ENCODE results near the gene PSMD1.
"Not testable (repeated sequence)": the region's sequence is repeated elsewhere in the genome, so short reads cannot be mapped to it uniquely, and the experiment has no call there.

Gene PSMD1

DNA sequence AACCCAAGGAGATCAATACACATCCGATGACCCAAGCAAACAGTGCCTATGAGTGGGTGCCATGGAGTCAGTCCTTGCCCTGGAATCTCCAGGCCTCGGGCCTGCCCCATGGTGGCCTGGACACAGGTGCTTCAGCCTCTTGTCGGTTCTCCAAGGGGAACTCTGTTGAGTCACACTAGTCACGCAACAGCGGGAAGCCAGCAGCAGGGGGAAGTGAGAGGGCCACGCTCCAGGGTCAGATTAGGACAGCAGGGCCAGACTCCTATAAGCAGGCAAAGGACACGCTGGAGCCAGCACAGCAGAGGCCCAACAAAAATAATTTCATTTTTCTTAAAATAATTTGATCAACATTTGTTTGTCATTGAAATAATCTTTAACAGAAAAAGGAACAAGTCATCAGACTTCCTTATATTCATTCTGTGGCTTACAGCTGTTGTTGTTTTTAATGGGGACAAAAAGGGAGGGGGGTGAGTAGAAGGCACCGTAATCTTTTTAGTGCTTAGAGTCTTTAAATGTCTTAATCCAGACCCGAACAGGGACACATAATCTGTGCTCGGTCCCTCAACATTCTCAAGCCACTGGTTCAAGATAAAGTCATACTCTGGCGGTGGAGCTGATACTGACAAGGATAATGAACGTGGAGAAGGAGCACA is 125.3 kb downstream of the PSMD1 start:
- no peak for DNase-seq (ENCODE audit: low read depth in 2 of 3, low spot score in 1 of 3)

DNA sequence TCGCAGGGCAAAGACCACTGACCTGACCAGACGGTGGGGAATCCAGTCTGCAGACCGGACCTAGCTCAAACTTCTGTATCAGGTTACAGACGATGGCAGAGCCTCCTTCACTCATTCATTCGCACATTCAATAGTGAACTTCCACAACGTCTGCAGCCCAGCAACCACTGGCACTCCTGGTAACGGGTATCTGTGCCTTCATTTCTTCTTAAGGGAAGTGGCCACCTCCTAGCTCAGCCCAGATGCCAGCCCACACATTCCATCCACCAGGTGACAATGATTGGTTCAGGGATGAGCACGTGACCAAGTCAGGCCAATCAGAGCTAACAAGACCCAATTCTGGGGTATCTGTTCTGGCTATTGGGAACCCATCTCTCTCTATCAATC is 125.8 kb downstream of the PSMD1 start:
- DNase-seq (ENCODE audit: low read depth in 2 of 3, low spot score in 1 of 3), result no peak

DNA sequence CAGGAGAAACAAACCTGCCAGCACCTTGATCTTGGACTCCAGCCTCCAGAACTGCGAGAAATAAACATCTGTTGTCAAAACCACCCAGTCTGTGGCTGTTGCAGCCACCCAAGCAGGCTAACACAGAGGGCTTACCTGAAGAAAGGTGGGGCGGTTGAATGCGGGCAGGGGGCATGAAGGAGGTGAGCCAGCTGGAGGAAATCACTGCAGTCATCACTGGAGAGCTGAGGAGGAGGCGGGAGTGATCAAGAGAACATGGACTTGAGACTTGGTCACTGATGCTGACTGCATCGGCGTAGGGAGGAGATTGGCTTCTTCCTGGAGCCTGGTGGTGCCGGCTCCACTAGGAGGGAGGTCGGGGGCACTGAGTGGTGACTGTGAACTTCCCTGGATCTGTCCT is 127.2 kb downstream of the PSMD1 start:
- DNase-seq (ENCODE audit: low read depth in 2 of 3, low spot score in 1 of 3), result no peak

DNA sequence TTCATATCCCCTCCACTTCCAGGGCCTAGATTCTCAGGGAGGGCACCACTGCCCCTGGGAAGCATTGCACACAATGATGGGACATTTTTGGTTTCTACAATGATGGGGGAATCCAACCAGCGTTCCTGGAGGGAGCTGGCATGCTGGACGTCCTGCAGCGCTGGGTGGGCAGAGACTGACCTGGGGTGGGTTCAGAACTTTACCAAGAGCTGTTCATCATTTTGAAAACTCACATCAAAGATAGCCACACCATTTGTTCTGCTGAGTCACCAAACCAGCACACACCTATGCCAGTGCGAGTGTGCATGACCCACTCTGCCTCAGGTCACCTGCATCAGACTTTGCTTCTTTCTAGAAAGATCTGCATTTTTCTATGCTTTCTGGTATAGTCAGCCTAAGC is 127.7 kb downstream of the PSMD1 start:
- DNase-seq (ENCODE audit: low read depth in 2 of 3, low spot score in 1 of 3), result no peak

DNA sequence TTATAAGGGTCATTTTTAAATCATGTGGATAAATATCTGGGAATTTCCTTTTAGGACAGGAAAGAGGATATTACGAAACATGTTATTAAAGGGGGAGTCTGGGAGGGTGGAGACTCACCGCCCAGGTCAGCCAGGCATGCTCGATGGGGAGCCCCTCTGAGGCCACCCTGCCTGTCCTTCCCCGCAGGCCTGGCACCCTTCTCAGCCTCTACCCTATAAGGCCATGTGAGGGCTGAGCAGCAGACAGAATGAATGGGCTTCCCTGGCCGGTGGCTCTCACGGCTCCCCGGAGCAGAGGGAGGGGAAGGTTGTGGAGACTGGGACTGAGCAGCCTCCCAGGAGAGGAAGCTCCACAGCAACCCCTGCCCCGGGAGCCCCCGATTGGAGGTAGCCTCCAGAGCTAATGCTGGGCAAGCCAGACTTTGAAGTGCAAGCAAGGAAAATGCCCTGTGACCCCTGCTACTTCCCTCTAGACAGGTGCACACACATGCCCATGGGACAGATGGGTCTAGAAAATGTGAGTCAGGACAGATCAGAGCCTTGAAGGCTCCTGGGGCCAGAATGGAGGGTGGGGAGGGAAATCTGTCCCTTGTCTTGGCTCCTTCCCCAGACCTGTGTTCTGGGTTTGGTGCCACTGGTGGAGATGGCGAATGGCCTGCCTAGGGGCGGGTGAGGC is 128.5 kb downstream of the PSMD1 start:
- no peak for DNase-seq (ENCODE audit: low read depth in 2 of 3, low spot score in 1 of 3)

DNA sequence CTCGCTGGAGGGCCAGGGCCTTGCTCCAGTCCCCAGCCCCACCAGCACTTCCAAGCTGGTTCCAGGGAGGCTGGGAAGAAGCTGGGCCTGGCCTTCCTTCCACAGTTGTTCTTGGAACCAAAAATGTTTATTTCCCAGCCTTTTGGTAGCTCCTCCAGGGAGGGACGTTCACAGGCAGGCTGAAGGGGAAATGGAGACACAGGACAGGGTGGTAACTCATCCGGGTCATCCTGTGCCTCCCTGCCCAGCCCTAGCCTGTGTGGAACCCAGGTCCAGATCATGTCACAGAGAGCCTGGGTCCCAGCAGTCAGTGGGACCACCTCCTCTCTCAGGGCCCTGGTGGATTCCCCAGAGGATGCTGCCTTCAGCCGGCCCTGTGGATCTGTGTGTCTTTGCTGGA is 129.2 kb downstream of the PSMD1 start:
- no peak for DNase-seq (ENCODE audit: low read depth in 2 of 3, low spot score in 1 of 3)

DNA sequence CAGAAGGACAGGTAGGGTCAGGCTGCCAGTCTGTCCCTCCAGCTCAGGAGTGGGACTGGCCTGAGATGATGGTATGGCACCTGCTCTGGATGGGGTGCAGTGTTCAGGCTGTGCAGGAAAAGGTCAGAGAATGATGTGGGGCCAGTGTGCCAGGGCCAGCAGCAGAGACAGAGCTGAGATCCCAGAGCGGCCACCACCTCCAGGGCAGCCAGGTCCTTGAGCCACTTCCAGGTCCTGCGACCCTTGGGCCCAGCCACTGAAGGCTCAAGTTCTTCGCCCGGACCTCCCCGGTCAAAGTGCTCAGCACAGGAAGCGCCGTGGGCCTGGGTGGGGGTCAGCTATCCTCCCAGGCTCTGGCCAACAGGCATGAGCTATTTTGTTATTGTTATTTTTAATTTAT is 129.7 kb downstream of the PSMD1 start:
- DNase-seq (ENCODE audit: low read depth in 2 of 3, low spot score in 1 of 3), result no peak

DNA sequence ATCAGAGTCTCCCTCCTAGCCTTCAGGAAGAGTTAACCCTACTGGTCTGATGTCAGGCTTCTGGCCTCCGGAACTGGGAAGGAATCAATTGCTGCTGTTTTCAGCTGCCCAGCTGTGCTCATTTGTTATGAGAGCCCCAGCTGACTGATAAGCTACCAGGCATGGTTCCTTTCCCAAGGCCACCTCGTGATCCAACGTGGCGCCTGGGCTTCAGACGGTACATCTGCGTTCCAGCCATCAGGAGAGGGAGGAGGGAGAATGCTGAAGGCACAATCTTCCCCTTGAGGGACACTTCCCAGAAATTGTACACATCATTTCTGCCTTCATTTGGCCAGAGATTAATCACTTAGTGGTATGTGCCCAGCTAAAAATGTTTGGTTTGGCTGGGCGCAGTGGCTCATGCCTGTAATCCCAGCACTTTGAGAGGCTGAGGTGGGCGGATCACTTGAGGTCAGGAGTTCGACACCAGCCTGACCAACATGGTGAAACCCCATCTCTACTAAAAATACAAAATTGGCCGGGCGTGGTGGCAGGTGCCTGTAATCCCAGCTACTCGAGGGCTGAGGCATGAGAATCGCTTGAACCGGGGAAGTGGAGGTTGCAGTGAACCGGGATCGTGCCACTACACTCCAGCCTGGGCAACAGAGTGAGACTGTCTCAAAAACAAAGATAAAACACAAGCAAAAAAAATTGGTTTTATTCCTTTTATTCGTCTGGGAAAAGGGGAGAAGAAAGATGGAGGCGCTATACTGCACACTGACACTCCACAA is 131.3 kb downstream of the PSMD1 start:
- no peak for DNase-seq (ENCODE audit: low read depth in 2 of 3, low spot score in 1 of 3)

DNA sequence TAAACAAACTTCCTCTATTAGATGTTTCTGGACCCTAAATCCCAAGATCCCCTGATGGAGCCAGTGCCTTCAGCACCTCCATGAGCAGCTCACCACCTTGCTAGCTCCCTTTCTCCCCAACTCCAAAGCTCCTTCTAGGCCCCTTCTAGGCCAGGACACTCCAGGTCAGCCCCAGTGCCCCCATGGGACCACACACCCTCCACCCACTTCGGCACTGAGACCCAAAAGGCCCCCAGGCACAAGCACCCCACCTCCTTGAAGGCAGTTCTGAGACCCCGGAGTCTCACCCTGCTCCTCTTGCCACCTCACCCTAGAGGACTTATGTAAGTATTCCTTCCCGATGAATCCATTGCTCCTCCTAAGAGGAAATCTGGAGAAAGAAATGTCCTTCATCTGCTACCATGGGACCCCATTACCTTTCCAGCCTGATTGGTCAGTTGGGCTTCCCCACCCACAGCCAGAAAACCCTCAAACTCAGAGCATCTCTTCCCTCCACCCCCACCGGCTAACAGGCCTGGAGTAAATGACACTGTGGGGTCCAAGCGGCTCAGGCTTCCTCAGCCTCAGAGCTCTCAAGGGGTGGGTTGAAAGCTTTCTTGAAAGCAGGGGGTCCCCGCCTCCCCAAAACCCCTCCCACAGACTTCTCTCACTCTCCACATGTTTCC is 132.0 kb downstream of the PSMD1 start:
- no peak for DNase-seq (ENCODE audit: low read depth in 2 of 3, low spot score in 1 of 3)

DNA sequence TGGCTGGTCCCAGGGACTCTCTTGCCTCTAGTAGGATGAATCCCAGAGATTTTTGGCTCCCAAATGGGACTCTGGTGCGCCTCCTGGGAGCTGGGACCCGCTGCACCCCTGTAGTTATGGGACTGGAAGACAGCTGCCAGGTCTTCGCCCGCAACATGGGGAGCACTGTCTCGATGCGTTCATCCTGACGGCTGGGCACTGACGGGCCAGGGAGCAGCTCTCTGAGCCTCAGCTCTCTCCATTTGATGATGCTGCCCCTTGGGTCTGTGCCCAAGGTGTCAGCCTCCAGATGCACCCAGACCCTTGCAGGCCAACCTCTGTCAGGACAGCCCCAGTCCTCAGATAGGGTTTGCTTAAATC is 132.5 kb downstream of the PSMD1 start:
- DNase-seq (ENCODE audit: low read depth in 2 of 3, low spot score in 1 of 3), result no peak

DNA sequence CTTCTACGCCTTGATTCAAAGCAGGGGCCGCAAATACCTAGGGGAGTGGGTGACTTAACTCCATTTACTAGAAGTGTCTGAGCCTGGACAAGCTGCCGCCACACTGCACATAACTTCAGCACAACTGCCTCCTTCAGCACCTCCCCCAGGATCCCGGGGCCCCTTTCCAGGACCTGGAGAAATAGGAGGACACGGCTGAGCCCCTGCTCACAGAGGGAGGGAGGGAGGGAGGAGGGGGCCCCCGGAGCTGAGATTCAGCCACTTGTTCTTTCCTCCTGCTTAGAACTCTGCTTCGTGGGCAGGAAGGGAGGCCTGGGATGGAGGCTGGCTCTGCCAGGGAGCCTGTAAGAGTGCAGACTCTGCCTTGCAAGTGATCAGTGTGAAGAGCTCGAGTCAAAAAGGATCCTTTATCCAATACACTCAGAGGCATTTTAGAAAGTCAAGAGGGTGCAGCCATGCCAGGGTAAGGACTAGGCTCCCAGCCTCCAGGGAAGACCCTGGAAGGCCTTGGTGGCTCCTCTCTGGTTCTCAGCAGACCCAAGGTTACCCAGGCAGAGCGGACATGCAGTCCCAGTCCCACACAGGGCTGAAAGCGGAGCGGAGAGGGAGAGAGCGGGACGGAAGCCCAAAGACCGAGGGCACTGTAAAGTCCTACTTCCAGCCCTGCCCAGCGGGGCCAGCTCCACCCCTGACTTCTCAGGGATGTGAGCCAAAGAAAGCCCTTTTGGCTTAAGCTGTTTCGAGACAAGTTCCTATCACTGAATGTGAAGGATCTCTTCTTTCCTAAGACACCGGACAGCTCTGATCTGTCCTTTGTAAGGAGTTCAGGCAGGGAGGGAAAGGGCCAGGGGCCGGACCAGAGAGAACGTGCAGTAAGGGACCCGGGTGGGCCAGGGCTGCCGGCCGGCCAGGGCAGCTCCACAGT is 133.2 kb downstream of the PSMD1 start:
- no peak for DNase-seq (ENCODE audit: low read depth in 2 of 3, low spot score in 1 of 3)

DNA sequence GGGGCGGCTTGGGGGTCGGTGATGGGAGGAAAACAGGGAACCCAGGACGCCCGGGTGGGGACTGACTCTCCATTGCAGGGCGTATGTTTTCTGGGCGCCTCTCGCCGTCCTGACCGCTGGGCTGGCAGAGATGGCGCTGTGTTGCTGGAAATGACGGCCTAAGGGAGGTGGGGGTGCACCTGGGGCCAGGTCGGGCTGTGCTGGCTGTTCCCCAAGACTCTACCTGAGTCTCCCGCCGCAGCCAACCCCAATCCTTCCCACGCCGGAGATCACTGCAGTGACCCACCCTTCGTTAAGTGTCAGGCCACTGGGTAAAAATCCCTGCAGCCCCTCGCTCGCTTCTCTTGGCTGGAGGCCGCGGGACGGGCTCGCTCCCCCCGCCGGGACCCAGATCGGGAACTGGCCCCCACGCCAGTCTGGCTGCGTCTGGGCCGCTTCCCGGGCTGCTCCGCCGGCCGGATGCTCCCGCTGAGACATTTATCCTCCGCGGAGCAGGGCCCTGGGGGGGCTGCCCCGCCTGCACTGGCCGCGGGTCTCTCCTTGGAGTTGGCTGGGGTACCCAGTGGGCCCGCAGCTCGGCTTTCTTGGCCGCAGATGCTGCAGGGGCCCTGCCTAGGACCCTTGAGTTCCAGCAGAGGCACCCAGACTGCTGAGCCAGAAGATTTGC is 134.0 kb downstream of the PSMD1 start:
- no peak for DNase-seq (ENCODE audit: low read depth in 2 of 3, low spot score in 1 of 3)

DNA sequence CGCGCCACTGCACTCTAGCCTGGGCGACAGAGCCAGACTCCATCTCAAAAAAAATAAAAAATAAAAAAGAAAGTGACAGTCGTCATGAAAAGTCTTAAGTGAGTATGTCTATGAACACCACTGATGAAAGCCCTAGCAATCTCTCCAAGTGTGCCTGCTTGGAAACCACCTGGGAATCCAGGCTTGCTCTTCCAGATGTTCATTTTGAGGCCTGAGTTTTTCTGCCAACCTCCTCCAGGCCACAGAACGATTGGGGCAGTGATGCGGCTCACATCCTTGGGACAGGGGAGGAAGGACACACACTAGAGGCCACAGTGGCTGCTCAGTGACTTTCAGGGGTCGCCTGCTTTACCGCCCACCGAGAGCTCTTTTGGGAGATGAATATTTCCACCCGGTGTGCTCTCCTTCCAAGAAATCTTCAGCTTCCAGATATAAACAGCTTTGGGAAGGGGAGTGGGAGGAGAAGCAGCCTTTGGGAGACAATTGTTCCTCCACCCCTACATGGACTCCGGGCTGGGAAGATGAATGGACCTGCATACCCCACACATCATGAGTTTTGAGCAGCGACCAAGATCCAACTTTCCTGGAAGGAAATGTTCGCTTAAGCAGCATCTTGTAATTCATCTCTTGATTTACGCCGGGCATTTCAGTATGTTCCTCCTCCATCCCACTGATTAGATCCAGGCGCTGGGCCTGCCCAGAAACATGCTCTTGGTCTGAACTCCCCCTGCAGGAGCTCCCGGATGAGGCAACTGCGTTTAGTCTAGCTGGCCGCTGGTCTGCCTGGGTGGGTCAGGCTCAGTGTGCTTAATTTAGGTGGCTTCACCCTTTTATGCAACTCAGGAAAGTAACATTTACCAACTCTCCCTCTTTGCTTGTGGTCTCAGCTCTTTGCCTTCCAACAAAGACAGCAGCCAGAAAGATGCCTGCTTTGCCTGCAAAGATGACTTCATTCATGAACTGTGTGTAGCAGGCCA is 135.5 kb downstream of the PSMD1 start:
- no peak for DNase-seq (ENCODE audit: low read depth in 2 of 3, low spot score in 1 of 3)

DNA sequence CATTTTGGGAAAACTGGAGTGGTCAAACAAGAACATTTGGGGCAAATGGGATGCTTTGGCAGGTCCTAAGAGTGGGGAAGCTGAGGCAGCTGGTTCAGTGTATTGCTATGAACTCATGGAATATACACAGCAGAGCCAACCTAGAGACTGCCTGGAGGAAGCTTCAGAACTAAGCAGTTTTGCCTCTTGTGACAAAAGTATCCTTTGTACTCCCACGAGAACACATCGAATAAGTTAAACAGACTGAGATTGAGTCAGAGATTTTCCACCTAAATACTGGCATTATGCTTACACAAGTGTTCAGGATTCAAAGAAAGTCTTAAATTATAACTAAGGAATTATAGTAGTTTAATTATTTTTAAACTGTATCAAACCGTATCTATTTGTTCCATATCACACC is 136.5 kb downstream of the PSMD1 start:
- no peak for DNase-seq (ENCODE audit: low read depth in 2 of 3, low spot score in 1 of 3)

DNA sequence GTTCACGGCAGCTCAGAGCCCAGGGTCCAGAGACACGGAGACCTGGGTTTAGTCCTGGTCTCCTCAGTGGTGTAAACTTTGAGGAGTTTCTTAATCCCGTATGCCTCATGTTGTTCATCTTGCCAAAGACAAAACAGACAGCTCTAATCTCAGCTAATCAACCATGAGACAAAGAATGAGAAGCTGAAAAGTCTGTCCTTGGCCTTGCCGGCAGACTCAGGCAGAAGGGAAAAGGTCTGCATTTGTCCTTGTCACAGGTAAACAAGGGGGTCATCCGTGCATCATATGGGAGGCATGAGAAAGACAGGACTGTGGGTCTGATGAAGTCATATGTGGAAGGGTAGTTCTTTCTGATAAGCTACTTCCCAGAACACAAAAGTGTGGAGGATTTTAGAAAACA is 139.9 kb downstream of the PSMD1 start:
- no peak for DNase-seq (ENCODE audit: low read depth in 2 of 3, low spot score in 1 of 3)

DNA sequence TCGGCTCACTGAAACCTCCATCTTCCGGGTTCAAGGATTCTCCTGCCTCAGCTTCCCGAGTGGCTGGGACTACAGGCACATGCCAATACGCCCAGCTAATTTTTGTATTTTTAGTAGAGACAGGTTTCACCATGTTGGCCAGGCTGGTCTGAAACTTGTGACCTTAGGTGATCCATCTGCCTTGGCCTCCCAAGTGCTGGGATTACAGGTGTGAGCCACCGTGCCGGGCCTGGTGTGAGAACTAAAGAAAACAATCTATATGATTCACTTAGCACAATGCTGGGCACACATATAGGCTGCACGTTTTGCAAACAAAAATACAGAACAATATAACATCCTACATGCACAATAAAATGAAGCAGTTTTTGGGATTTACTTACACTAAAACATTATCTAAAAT is 140.5 kb downstream of the PSMD1 start:
- DNase-seq (ENCODE audit: low read depth in 2 of 3, low spot score in 1 of 3), result not testable (repeated sequence)

DNA sequence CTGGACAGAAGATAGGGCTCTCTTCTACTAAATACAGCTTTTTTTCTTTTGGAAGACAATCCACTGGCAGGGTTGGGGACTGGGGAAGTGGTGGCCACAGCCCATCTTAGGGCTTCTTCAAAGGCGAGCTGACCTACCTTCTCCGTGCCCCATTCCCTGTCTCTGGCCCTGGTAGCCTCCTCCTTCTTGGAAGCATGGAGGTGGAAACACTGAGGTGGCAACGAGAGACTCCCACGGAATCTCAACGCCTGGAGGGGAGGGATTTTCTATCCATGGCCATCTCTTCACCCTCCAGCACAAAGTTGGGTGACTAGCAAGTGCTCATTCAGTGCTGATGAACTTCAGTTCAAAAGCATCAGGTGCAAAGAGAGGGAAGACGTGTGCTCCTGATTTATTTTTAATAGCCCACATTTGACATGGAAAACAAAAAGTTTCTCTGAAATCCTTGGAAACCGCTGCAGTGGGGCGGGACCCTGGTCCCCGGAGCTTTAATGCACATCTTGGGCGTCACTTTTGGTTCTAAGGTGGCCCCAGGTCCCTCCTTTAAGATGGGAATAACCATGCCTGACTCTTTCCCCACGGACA is 141.1 kb downstream of the PSMD1 start:
- no peak for DNase-seq (ENCODE audit: low read depth in 2 of 3, low spot score in 1 of 3)

DNA sequence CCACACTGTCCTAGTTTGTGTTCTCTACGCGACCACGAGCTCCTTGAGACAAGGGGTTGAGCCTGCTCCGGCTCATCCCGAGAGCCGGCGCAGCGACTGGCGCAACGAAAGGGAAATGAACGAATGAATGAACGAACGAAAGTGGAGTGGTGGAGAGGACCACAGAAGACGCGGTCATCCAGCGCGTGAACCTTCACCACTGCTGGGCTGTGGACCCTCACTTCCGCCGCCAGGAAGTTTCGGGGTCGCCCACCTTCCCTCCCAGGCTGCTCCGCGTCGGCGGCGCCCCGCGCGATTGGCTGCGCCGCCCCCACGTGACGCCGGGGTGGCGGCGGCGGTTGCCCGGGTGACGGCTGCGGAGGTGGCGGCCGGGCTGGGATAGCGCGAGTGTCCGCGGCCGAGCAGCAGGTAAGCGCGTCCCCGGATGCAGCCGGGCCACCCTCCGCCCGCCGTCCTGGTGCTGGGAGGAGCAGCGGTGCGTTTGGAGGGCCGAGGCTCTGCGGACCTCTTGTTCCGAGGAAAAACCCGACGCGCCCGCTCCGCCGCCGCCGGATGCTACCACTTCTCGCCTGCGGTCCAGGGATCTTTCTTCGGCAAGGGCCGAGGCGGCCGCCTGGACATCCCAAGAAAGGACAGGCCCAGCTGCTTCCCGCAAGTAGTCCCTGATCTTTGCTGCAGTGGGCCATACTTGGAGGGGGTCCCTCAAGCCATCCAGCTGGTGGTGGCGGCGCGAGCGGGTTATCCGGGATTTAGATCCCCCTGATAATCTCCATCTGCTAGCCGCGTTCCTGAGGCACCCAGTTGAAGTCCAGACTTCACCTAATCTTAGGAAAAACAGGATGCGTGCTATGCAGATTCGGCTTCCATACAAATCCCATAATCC is 141.9 kb downstream of the PSMD1 start, which contains the start of gene ARMC9:
Gene ARMC9 (plus strand): TSS at position 341 of the 883 bp plus-strand sequence. CDS start 7,608 bp downstream, outside the sequence.
- DNase-seq (ENCODE audit: low read depth in 2 of 3, low spot score in 1 of 3), result peak; percentile 40 to 66 (median 62)

All from stimulated activated CD4-positive, alpha-beta T cell treated with anti-CD3 and anti-CD28 coated beads, Interleukin-12 subunit alpha, Interleukin-12 subunit beta, amount 100 ng/mL, for 48 hours (primary cell).